Cardiac septum (tissue), 1 donor: Measurements from ENCODE around the gene CRYBG3. TPM values are rescaled to one million over a fixed set of nuclear protein-coding genes. Genes with fewer than 3 reads are reported as not detected.
"Not testable (repeated sequence)": the region's sequence is repeated elsewhere in the genome, so short reads cannot be mapped to it uniquely, and the experiment has no call there.

Experiments
- DNase-seq: peaks from one replicate; pipeline ENCODE4 v3.0.0-alpha.2; 2020; ENCODE audit warnings: low spot score
- intact Hi-C: fragments of 100-400 bp; cut with DNase I; formaldehyde crosslinking; loops from one replicate; pipeline ENCODE4 v1.14.0; 2022
- total RNA-seq: library from RNA; stranded (reverse); fragmentation: NEBNext Ultra II Directional; extraction: Animal tissue kit (Norgen Biotek cat#: 25700); gene quantifications from one replicate; pipeline ENCODE4 v1.2.1, GENCODE V29; 2021
- donor health status: DM: no; HTN: no; CAD: no.

Gene CRYBG3
- total RNA-seq, 1 donor from 2014 or later = 38.2 TPM

- intact Hi-C loops = no loop called here
- DNase-seq = no peak
These were observed 8.8 kb downstream of the CRYBG3 start for GRCh38 chr3:97830638-97831037.

GRCh38 chr3:97831140-97831539 lies 9.3 kb downstream of the CRYBG3 start:
- DNase-seq = no peak
- intact Hi-C loops = no loop called here

DNA sequence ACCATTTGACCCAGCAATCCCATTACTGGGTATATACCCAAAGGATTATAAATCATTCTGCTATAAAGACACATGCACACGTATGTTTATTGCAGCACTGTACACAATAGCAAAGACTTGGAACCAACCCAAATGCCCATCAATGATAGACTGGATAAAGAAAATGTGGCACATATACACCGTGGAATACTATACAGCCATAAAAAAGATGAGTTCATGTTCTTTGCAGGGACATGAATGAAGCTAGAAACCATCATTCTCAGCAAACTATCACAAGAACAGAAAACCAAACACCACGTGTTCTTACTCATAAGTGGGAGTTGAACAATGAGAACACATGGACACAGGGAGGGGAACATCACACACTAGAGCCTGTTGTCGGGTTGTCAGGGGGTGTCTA lies 11.4 kb downstream of the CRYBG3 start:
- DNase-seq, intact Hi-C loops: not testable (repeated sequence)

DNA sequence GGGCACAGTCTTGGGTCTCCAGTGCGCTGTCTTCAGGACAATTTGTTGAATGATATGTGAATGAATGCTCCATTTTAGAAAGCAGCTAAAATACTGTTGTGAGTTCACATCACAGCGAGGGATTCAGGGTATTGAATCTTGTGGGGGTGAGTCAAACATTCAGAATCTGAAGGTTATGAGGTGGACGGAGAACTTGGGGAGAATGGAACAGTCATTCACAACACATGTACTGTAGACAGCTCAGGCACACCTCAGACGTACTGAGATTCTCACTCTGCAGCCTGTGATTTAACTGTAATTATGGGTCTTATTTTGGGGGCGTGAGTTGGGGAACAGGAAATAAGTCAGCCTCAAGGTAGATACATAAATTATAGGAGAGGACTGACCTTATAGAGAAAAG lies 13.9 kb downstream of the CRYBG3 start:
- intact Hi-C loops = no loop called here
- no peak for DNase-seq

- DNase-seq = no peak
- intact Hi-C loops = no loop called here
These were observed 16.6 kb downstream of the CRYBG3 start for GRCh38 chr3:97838393-97838792.

GRCh38 chr3:97839944-97840343 lies 18.1 kb downstream of the CRYBG3 start:
- intact Hi-C loops = no loop called here
- DNase-seq = no peak

GRCh38 chr3:97841304-97841703 lies 19.5 kb downstream of the CRYBG3 start:
- DNase-seq = no peak

GRCh38 chr3:97841956-97842355 lies 20.1 kb downstream of the CRYBG3 start:
- intact Hi-C loops = no loop called here
- no peak for DNase-seq

More at GRCh38 chr3:97841304-97841703, 19.5 kb downstream of the CRYBG3 start:
- intact Hi-C loops = no loop called here

DNA sequence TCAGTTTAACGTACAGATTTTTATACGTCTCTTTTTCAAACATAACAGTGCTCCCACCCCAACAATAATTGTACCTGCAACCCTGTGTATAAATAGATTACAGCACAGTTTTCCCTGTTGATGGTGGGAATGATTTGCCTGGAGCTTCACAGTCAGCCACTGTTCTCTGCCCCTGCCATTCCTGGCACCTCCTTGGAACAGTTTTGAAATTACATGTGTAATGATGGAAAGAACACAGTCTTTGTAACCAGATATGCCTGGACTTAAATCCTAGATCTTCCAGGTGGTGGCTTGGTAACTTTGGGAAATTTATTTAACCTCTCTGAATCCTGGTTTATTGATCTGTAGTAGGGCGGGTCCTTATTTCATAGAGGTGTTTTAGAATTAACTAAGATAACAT lies 27.0 kb downstream of the CRYBG3 start:
- intact Hi-C loops = no loop called here
- no peak for DNase-seq

DNA sequence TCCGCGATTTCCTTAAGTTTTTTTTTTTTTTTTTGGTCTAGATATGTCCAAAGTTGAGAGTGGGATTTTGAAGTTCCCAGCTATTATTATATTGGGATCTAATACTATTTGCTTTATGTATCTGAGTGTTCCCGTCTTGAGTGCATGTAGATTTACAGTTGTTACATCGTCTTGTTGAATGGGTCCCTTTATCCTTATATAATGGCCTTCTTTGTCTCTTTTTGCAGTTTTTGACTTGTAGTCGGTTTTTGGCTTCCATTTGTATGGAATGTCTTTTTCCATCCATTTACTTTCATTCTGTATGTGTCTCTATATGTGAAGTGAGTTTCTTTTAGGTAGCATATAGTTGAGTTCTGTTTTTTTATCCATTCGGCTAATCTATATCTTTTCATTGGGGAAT lies 35.6 kb downstream of the CRYBG3 start:
- DNase-seq = no peak
- intact Hi-C loops = no loop called here

DNA sequence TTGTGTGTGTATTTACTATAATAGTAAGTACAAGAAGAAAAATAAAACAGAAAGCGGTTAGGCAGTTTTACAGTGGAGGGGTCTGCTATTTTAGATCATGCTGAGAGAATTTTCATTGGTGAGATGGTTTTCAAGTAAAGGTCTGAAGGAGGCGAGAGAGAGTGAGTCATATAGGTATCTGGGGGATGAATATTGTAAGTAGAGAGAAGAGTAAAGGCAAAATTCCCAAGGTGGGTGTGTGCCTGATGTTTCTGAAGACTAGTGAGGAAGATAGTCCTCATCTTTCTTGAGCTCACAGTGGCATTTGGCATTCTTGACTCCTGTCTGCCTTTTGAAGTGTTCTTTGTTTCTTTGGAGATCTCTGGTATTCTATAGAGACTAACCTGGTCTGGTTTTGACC lies 38.6 kb downstream of the CRYBG3 start:
- no peak for DNase-seq
- intact Hi-C loops = no loop called here

GRCh38 chr3:97862582-97862981 lies 40.8 kb downstream of the CRYBG3 start:
- intact Hi-C loops = loop anchor here (2.0 kb wide), 1 partner anchor 40 kb away; the partner anchor contains the start of gene CRYBG3
- DNase-seq = no peak

- no peak for DNase-seq
- intact Hi-C loops = loop anchor here (2.0 kb wide), 1 partner anchor 40 kb away; the partner anchor contains the start of gene CRYBG3
These were observed 41.2 kb downstream of the CRYBG3 start for GRCh38 chr3:97863031-97863430.

- DNase-seq = no peak
- intact Hi-C loops = loop anchor here (2.0 kb wide), 1 partner anchor 41 kb away; the partner anchor contains the start of gene CRYBG3
These were observed 42.0 kb downstream of the CRYBG3 start for GRCh38 chr3:97863775-97864174.

- no peak for DNase-seq
- intact Hi-C loops = no loop called here
These were observed 49.4 kb downstream of the CRYBG3 start for GRCh38 chr3:97871186-97871585.

DNA sequence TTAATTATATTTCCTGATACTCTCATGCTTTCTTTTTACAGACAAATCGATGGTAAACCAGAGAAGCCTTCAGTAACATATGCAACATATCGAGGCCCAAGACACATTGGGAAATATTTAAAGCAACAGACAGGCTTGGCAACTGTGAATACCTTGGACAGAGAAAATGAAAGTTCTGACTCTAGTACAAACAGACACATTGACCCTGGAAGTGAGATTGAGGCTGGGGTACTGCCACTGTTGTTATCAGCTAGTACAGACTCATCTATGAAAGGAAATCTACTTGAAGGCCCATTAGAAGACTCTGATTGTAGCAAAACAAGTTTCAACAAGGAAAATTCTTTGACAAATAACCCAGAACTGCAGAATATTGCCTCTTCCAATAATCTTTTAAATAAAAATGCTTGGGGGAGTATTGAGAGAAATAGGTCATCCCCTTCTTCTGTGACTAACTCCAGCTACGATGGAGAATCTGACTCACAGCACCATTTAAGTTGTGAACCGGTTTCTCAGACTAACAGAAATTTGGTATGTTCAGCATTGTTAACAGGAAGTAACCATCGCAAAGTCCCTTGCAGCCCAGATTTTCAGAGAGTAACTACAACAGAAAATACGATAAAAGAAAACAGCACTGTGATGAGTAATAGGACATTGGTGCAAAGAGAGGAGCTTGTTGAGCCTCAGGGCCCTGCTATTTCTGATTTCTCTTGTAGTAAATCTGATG lies 50.2 kb downstream of the CRYBG3 start:
- DNase-seq = no peak
- intact Hi-C loops = no loop called here

- intact Hi-C loops = no loop called here
- no peak for DNase-seq
These were observed 50.8 kb downstream of the CRYBG3 start for GRCh38 chr3:97872525-97873042.

- intact Hi-C loops = no loop called here
- no peak for DNase-seq
These were observed 58.5 kb downstream of the CRYBG3 start for GRCh38 chr3:97880267-97880666.

GRCh38 chr3:97882975-97883598 lies 61.3 kb downstream of the CRYBG3 start:
- DNase-seq = no peak
- intact Hi-C loops = no loop called here

DNA sequence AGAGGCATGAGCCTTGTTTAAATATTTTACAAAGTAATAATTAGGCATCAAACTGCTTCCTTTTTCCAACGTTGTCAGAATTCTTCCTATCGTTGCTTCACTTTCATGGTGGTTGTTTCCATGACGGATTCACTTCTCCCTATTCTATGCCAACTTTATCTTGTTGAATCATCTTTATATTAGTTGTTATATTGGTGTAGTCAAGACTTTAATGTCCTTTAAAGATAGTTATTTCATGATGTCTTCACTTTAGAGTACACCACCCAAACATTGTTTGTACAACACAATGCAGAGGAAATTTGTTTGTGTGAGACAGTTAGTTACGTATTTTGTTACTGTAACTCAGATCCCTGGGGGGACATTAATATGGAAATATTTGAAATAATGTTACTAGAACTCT lies 61.9 kb downstream of the CRYBG3 start:
- no peak for DNase-seq
- intact Hi-C loops = no loop called here

- DNase-seq = no peak
- intact Hi-C loops = no loop called here
These were observed 62.8 kb downstream of the CRYBG3 start for GRCh38 chr3:97884586-97885123.
